ENCODE results near the gene TSPEAR. TPM values are rescaled to one million over a fixed set of nuclear protein-coding genes. Genes with fewer than 3 reads are reported as not detected.

The TSPEAR gene
- total RNA-seq, 4 donors from 2014 or later, result 0.19 TPM; not detected in 3

- DNase-seq (ENCODE audit: low spot score) (no peak), ATAC-seq (ENCODE audit: low FRiP score) (no peak)
- no peak for TF ChIP-seq CTCF (IDR thresholded peaks at IDR 0.05)
Observed at GRCh38 chr21:44722731-44723130, 11.4 kb upstream of the TSPEAR start.

- TF ChIP-seq CTCF (IDR thresholded peaks at IDR 0.05), result no peak
- no peak for DNase-seq (ENCODE audit: low spot score)
- no peak for ATAC-seq (ENCODE audit: low FRiP score)
Observed at GRCh38 chr21:44720170-44720569, 8.8 kb upstream of the TSPEAR start.

GRCh38 chr21:44718571-44718970 is 7.2 kb upstream of the TSPEAR start:
- DNase-seq (ENCODE audit: low spot score) (no peak), ATAC-seq (ENCODE audit: low FRiP score) (no peak)
- no peak for TF ChIP-seq CTCF (IDR thresholded peaks at IDR 0.05)

- ATAC-seq (ENCODE audit: low FRiP score), result no peak
- DNase-seq (ENCODE audit: low spot score), result no peak
- no peak for TF ChIP-seq CTCF (IDR thresholded peaks at IDR 0.05)
Observed at GRCh38 chr21:44718093-44718492, 6.7 kb upstream of the TSPEAR start.

- DNase-seq (ENCODE audit: low spot score) (no peak), ATAC-seq (ENCODE audit: low FRiP score) (no peak)
- no peak for TF ChIP-seq CTCF (IDR thresholded peaks at IDR 0.05)
Observed at GRCh38 chr21:44716984-44717383, 5.6 kb upstream of the TSPEAR start.

GRCh38 chr21:44714905-44715304 is 3.5 kb upstream of the TSPEAR start:
- ATAC-seq (ENCODE audit: low FRiP score) (no peak), DNase-seq (ENCODE audit: low spot score) (no peak)
- no peak for TF ChIP-seq CTCF (IDR thresholded peaks at IDR 0.05)

GRCh38 chr21:44713846-44714245 is 2.5 kb upstream of the TSPEAR start:
- TF ChIP-seq CTCF (IDR thresholded peaks at IDR 0.05), result no peak
- DNase-seq (ENCODE audit: low spot score), result no peak
- no peak for ATAC-seq (ENCODE audit: low FRiP score)
